ENCODE data around the gene RPS6KL1.
A peak's percentile ranks its signal among the peaks of the same experiment; 100 is the strongest.

Gene RPS6KL1

GRCh38 chr14:74860899-74861733 lies 61.9 kb downstream of the RPS6KL1 start:
- Histone ChIP-seq H3K27ac (ENCODE audit: low read depth, low read length) (no peak overlapping the region), H3K9me3 (ENCODE audit: control insufficient read depth in 1 of 2, low read length in 2 of 2) (no peaks in the 10 kb centered on the region), H3K9ac (ENCODE audit: low read depth in 1 of 2, low read length in 2 of 2) (no peak overlapping the region), H3K4me1 (ENCODE audit: control insufficient read depth in 1 of 2, insufficient read depth in 2 of 2, low read length in 2 of 2) (no peaks in the 10 kb centered on the region), H3K27me3 (ENCODE audit: control insufficient read depth in 1 of 2, insufficient read depth in 2 of 2, low read length in 2 of 2) (no peaks in the 10 kb centered on the region), H3K4me3 (ENCODE audit: low read depth in 1 of 2, low read length in 2 of 2) (no peak overlapping the region), H3K36me3 (ENCODE audit: control insufficient read depth in 1 of 2, insufficient read depth in 2 of 2, low read length in 2 of 2) (no peaks in the 10 kb centered on the region)

GRCh38 chr14:74859757-74860552 lies 63.1 kb downstream of the RPS6KL1 start:
- no peaks in the 10 kb centered on the region for H3K36me3 ChIP-seq (ENCODE audit: control insufficient read depth in 1 of 2, insufficient read depth in 2 of 2, low read length in 2 of 2)
- H3K4me3 ChIP-seq (ENCODE audit: low read depth in 1 of 2, low read length in 2 of 2): no peak overlapping the region
- H3K27me3 ChIP-seq (ENCODE audit: control insufficient read depth in 1 of 2, insufficient read depth in 2 of 2, low read length in 2 of 2): no peaks in the 10 kb centered on the region
- H3K9me3 ChIP-seq (ENCODE audit: control insufficient read depth in 1 of 2, low read length in 2 of 2): no peaks in the 10 kb centered on the region
- no peak overlapping the region for H3K27ac ChIP-seq (ENCODE audit: low read depth, low read length)
- peak overlapping the region in 1 of 2 donors; percentile 1 for H3K9ac ChIP-seq (ENCODE audit: low read depth in 1 of 2, low read length in 2 of 2)
- peaks cover 9 to 11% of the 10 kb centered on the region in 2 donors for H3K4me1 ChIP-seq (ENCODE audit: control insufficient read depth in 1 of 2, insufficient read depth in 2 of 2, low read length in 2 of 2)

GRCh38 chr14:74858022-74858421 lies 65.0 kb downstream of the RPS6KL1 start:
- no peaks in the 10 kb centered on the region for H3K36me3 ChIP-seq (ENCODE audit: control insufficient read depth in 1 of 2, insufficient read depth in 2 of 2, low read length in 2 of 2)
- H3K27me3 ChIP-seq (ENCODE audit: control insufficient read depth in 1 of 2, insufficient read depth in 2 of 2, low read length in 2 of 2): no peaks in the 10 kb centered on the region
- no peak overlapping the region for H3K27ac ChIP-seq (ENCODE audit: low read depth, low read length)
- peaks cover 17 to 22% of the 10 kb centered on the region in 2 donors for H3K4me1 ChIP-seq (ENCODE audit: control insufficient read depth in 1 of 2, insufficient read depth in 2 of 2, low read length in 2 of 2)
- no peaks in the 10 kb centered on the region for H3K9me3 ChIP-seq (ENCODE audit: control insufficient read depth in 1 of 2, low read length in 2 of 2)
- no peak overlapping the region for H3K4me3 ChIP-seq (ENCODE audit: low read depth in 1 of 2, low read length in 2 of 2)
- no peak overlapping the region for H3K9ac ChIP-seq (ENCODE audit: low read depth in 1 of 2, low read length in 2 of 2)

- no peak overlapping the region for H3K4me3 ChIP-seq (ENCODE audit: low read depth in 1 of 2, low read length in 2 of 2)
- H3K27ac ChIP-seq (ENCODE audit: low read depth, low read length): no peak overlapping the region
- H3K36me3 ChIP-seq (ENCODE audit: control insufficient read depth in 1 of 2, insufficient read depth in 2 of 2, low read length in 2 of 2): no peaks in the 10 kb centered on the region
- H3K9ac ChIP-seq (ENCODE audit: low read depth in 1 of 2, low read length in 2 of 2): no peak overlapping the region
- H3K4me1 ChIP-seq (ENCODE audit: control insufficient read depth in 1 of 2, insufficient read depth in 2 of 2, low read length in 2 of 2): peaks cover 17 to 24% of the 10 kb centered on the region in 2 donors
- H3K9me3 ChIP-seq (ENCODE audit: control insufficient read depth in 1 of 2, low read length in 2 of 2): no peaks in the 10 kb centered on the region
- no peaks in the 10 kb centered on the region for H3K27me3 ChIP-seq (ENCODE audit: control insufficient read depth in 1 of 2, insufficient read depth in 2 of 2, low read length in 2 of 2)
Observed at GRCh38 chr14:74856366-74856765, 66.7 kb downstream of the RPS6KL1 start.

- Histone ChIP-seq H3K9me3 (ENCODE audit: control insufficient read depth in 1 of 2, low read length in 2 of 2) (no peaks in the 10 kb centered on the region), H3K27me3 (ENCODE audit: control insufficient read depth in 1 of 2, insufficient read depth in 2 of 2, low read length in 2 of 2) (no peaks in the 10 kb centered on the region), H3K4me1 (ENCODE audit: control insufficient read depth in 1 of 2, insufficient read depth in 2 of 2, low read length in 2 of 2) (peaks cover 17 to 24% of the 10 kb centered on the region in 2 donors), H3K27ac (ENCODE audit: low read depth, low read length) (no peak overlapping the region), H3K36me3 (ENCODE audit: control insufficient read depth in 1 of 2, insufficient read depth in 2 of 2, low read length in 2 of 2) (no peaks in the 10 kb centered on the region), H3K4me3 (ENCODE audit: low read depth in 1 of 2, low read length in 2 of 2) (no peak overlapping the region), H3K9ac (ENCODE audit: low read depth in 1 of 2, low read length in 2 of 2) (no peak overlapping the region)
Observed at GRCh38 chr14:74855945-74856344, 67.1 kb downstream of the RPS6KL1 start.

- Histone ChIP-seq H3K9ac (ENCODE audit: low read depth in 1 of 2, low read length in 2 of 2) (no peak overlapping the region), H3K27ac (ENCODE audit: low read depth, low read length) (no peak overlapping the region), H3K36me3 (ENCODE audit: control insufficient read depth in 1 of 2, insufficient read depth in 2 of 2, low read length in 2 of 2) (no peaks in the 10 kb centered on the region), H3K27me3 (ENCODE audit: control insufficient read depth in 1 of 2, insufficient read depth in 2 of 2, low read length in 2 of 2) (no peaks in the 10 kb centered on the region), H3K4me3 (ENCODE audit: low read depth in 1 of 2, low read length in 2 of 2) (no peak overlapping the region), H3K4me1 (ENCODE audit: control insufficient read depth in 1 of 2, insufficient read depth in 2 of 2, low read length in 2 of 2) (peaks cover 17 to 24% of the 10 kb centered on the region in 2 donors), H3K9me3 (ENCODE audit: control insufficient read depth in 1 of 2, low read length in 2 of 2) (no peaks in the 10 kb centered on the region)
Observed at GRCh38 chr14:74855021-74855420, 68.0 kb downstream of the RPS6KL1 start.

Data from duodenal mucosa (tissue), 2 donors.